IPS-20b (cell line): ENCODE results near the gene QSOX2.

ENCODE experiments used
- H3K27ac ChIP-seq: one replicate; pipeline ENCODE4 v1.5.1; 2013; ENCODE audit warnings: low read length
- H3K27me3 ChIP-seq: 2 replicates; pipeline ENCODE4 v1.6.1; 2013; ENCODE audit warnings: mild to moderate bottlenecking, low read length, inconsistent platforms; ENCODE audit not compliant: insufficient read depth
- H3K36me3 ChIP-seq: 2 replicates; pipeline ENCODE4 v1.6.1; 2013; ENCODE audit warnings: low read depth, mild to moderate bottlenecking, inconsistent platforms, low read length, moderate library complexity; ENCODE audit not compliant: insufficient read depth
- H3K4me1 ChIP-seq: 2 replicates; pipeline ENCODE4 v1.6.1; 2013; ENCODE audit warnings: mild to moderate bottlenecking, control low read depth, inconsistent platforms, low read length, moderate library complexity; ENCODE audit not compliant: insufficient read depth
- H3K4me3 ChIP-seq: 2 replicates; pipeline ENCODE4 v1.5.1; 2013; ENCODE audit warnings: mild to moderate bottlenecking, low read length, inconsistent platforms
- H3K9ac ChIP-seq: 2 replicates; pipeline ENCODE4 v1.6.1; 2013; ENCODE audit warnings: low read depth, mild to moderate bottlenecking, inconsistent platforms, low read length, moderate library complexity
- H3K9me3 ChIP-seq: 2 replicates; pipeline ENCODE4 v1.6.1; 2013; ENCODE audit warnings: mild to moderate bottlenecking, low read depth, low read length, inconsistent platforms; ENCODE audit not compliant: insufficient read depth

The QSOX2 gene

GRCh38 chr9:136208675-136209074 is 36.9 kb downstream of the QSOX2 start:
- no peak overlapping the region for H3K9ac ChIP-seq
- H3K9me3 ChIP-seq, result no peaks in the 10 kb centered on the region; the same call in 1 of the 2 replicates
- no peak overlapping the region for H3K27ac ChIP-seq
- H3K4me3 ChIP-seq, result no peak overlapping the region
- H3K27me3 ChIP-seq, result peaks cover 32% of the 10 kb centered on the region
- no peaks in the 10 kb centered on the region for H3K4me1 ChIP-seq
- peaks cover 47% of the 10 kb centered on the region for H3K36me3 ChIP-seq

- no peak overlapping the region for H3K27ac ChIP-seq
These were observed 38.0 kb downstream of the QSOX2 start for GRCh38 chr9:136207616-136208015.

GRCh38 chr9:136206602-136207275 is 38.9 kb downstream of the QSOX2 start:
- Histone ChIP-seq H3K4me3 (no peak overlapping the region), H3K27ac (no peak overlapping the region), H3K36me3 (peaks cover 35% of the 10 kb centered on the region; the same call in 1 of the 2 replicates), H3K9me3 (no peaks in the 10 kb centered on the region; the same call in 1 of the 2 replicates), H3K4me1 (no peaks in the 10 kb centered on the region), H3K9ac (no peak overlapping the region), H3K27me3 (peaks cover 52% of the 10 kb centered on the region)

More at GRCh38 chr9:136207616-136208015, 38.0 kb downstream of the QSOX2 start:
- Histone ChIP-seq H3K9ac (no peak overlapping the region), H3K4me3 (no peak overlapping the region), H3K4me1 (no peaks in the 10 kb centered on the region), H3K27me3 (peaks cover 43% of the 10 kb centered on the region), H3K36me3 (peaks cover 37% of the 10 kb centered on the region; the same call in 1 of the 2 replicates), H3K9me3 (no peaks in the 10 kb centered on the region; the same call in 1 of the 2 replicates)

- no peak overlapping the region for H3K9ac ChIP-seq
These were observed 40.0 kb downstream of the QSOX2 start for GRCh38 chr9:136205707-136205992.

DNA sequence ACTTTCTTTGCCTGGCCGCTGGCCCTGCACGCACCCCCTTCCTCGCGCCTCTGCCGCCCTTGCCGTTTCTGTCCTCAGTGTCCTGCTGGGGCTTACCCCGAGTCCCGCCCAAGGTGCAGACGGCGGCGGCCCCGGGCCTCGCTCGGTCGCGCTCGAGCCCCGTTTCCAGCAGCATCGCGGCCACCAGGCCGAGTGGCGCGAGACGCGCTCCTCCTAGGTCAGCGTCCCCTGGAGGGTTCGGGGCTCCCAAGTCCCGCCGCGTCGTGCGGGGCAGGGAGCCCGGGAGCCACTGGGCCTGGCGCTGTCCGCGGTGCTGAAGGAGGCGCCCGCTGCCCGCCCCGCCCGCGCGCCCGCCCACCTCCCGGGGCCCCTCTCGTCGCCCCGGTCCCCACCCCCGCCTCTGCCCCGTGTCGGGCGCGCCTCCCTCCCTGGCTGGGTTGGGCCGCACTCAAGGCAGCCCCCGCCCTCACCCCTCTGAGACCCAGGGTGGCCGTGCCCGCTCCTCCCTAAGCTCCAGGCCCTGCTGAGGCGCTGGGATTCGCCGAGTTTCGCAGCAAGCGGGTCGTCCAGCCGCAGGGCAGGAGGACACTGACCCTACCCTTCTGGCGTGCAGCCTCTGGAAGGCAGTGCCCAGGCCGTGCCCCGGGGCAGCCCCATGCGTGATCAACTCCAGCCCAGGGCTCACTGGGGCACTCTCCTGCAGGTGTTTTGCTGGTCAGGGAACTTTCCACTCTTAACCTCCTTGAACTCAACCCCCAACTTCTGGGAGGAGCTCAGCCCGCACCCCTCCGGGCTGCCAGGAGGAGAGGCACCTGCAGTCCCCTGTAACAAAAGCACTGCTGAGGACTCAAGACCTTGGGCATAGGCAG is 40.5 kb downstream of the QSOX2 start, which contains the start of gene LHX3:
Gene LHX3, minus strand, starts transcription at position 291 of the 869 bp plus-strand sequence. Its CDS starts 116 bp downstream, at position 175.
- no peak within 1 kb of the TSS for H3K4me3 ChIP-seq
- H3K27me3 ChIP-seq, result peaks cover 68% of the 10 kb centered on the region
- no peak within 1 kb of the TSS for H3K27ac ChIP-seq
- H3K36me3 ChIP-seq, result peaks cover 21% of the 10 kb centered on the region; the same call in 1 of the 2 replicates
- H3K4me1 ChIP-seq, result no peaks in the 10 kb centered on the region
- no peaks in the 10 kb centered on the region; the same call in 1 of the 2 replicates for H3K9me3 ChIP-seq
- no peak within 1 kb of the TSS for H3K9ac ChIP-seq

More at GRCh38 chr9:136205707-136205992, 40.0 kb downstream of the QSOX2 start:
- H3K4me1 ChIP-seq, result no peaks in the 10 kb centered on the region
- H3K4me3 ChIP-seq, result no peak overlapping the region
- peaks cover 25% of the 10 kb centered on the region; the same call in 1 of the 2 replicates for H3K36me3 ChIP-seq
- H3K27me3 ChIP-seq, result peaks cover 63% of the 10 kb centered on the region
- no peak overlapping the region for H3K27ac ChIP-seq
- no peaks in the 10 kb centered on the region; the same call in 1 of the 2 replicates for H3K9me3 ChIP-seq

- no peaks in the 10 kb centered on the region; the same call in 1 of the 2 replicates for H3K9me3 ChIP-seq
- no peaks in the 10 kb centered on the region for H3K4me1 ChIP-seq
- H3K4me3 ChIP-seq, result no peak overlapping the region
- H3K9ac ChIP-seq, result no peak overlapping the region
- no peak overlapping the region for H3K27ac ChIP-seq
- H3K36me3 ChIP-seq, result peaks cover 20% of the 10 kb centered on the region; the same call in 1 of the 2 replicates
- H3K27me3 ChIP-seq, result peaks cover 76% of the 10 kb centered on the region
These were observed 41.3 kb downstream of the QSOX2 start for GRCh38 chr9:136204145-136204805.

DNA sequence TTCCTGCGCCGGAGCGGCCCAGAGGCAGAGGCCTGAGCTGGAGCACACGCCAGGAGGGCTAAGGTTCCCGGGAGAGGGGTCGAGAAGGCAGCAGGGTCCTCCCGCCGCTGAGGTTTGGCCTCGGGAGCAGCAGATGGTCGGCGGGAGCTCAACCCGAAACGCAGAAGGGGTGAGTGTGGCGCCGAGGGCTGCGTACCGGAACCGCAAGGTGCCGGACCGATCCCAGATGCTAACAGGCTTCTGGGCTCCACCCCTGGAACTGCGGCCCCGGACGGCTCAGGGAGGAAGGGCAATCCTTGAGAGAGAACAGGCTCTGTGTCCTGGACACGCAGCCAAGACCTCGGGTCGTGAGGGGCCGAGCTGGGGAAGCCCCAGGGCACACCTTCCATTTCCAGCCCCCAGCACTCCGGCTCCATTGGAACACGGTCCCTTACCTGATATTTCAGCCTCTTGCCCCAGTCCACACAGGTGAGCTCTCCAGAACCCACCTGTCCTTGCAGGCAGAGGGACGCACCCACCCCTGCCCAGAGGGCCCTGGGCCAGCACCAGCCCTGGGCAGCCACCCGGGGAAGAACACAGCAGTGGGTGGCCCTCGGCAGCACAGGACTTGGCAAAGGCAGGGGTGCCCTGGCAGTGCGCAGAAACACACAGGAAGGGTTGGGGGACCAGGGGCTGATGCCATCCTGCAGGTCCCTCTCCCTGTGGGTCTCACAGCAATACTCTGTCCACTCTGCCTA is 42.0 kb downstream of the QSOX2 start:
- Histone ChIP-seq H3K36me3 (peaks cover 13% of the 10 kb centered on the region; the same call in 1 of the 2 replicates), H3K27me3 (peaks cover 83% of the 10 kb centered on the region)

DNA sequence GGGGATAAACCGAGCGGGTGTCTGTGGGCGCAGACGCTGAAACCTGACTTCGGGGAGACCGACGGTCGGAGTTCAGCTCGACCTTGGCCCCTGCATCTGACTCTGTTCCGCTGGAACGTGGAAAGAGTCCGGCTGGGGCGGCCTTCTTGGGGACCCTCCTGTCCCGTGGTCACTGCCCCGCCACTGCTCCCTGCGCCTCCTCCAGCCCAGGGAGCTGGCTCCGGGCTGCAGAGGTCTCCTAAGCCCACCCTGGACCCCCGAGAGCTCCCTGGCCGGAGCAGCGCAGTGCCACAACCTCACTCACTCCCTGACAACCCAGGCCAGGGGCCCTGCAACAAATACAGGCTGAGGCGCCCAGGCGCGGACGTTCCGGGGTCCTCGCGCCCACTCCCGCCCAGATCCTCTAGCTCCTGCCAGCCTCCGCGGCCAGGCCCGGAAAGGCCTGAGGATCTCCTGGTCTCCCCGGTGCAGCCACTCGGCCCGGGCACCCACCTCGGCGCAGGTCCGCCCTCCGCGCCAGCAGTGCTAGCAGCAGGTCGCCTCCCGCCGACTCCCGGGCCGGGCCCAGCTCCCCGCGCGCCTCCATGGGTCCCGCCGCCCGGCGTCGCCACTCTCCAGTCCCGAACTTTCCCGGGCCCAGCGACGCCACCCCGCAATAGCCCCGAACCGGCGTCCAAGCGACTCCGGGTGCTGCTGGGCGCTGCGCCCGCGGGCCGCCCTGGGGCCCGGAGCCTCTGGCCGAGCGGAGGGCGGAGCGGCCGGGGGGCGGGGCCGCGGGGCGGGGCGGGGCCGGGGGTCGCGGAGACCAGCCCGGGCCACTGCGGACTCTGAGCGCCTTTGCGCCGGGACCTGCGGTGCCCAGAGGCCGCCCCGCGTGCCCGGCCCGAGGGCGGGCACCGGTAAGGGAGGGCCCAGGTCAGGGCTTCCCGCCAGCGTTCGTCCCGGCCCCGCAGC is 42.9 kb downstream of the QSOX2 start:
- peaks cover 92% of the 10 kb centered on the region for H3K27me3 ChIP-seq
- peaks cover 8% of the 10 kb centered on the region; the same call in 1 of the 2 replicates for H3K36me3 ChIP-seq
- no peak overlapping the region for H3K4me3 ChIP-seq
- H3K9ac ChIP-seq, result no peak overlapping the region
- H3K4me1 ChIP-seq, result no peaks in the 10 kb centered on the region
- H3K9me3 ChIP-seq, result no peaks in the 10 kb centered on the region; the same call in 1 of the 2 replicates
- H3K27ac ChIP-seq, result no peak overlapping the region

More for the DNA sequence above, 42.0 kb downstream of the QSOX2 start:
- H3K9ac ChIP-seq, result no peak overlapping the region
- H3K4me3 ChIP-seq, result no peak overlapping the region
- no peaks in the 10 kb centered on the region for H3K4me1 ChIP-seq
- no peak overlapping the region for H3K27ac ChIP-seq
- H3K9me3 ChIP-seq, result no peaks in the 10 kb centered on the region; the same call in 1 of the 2 replicates

DNA sequence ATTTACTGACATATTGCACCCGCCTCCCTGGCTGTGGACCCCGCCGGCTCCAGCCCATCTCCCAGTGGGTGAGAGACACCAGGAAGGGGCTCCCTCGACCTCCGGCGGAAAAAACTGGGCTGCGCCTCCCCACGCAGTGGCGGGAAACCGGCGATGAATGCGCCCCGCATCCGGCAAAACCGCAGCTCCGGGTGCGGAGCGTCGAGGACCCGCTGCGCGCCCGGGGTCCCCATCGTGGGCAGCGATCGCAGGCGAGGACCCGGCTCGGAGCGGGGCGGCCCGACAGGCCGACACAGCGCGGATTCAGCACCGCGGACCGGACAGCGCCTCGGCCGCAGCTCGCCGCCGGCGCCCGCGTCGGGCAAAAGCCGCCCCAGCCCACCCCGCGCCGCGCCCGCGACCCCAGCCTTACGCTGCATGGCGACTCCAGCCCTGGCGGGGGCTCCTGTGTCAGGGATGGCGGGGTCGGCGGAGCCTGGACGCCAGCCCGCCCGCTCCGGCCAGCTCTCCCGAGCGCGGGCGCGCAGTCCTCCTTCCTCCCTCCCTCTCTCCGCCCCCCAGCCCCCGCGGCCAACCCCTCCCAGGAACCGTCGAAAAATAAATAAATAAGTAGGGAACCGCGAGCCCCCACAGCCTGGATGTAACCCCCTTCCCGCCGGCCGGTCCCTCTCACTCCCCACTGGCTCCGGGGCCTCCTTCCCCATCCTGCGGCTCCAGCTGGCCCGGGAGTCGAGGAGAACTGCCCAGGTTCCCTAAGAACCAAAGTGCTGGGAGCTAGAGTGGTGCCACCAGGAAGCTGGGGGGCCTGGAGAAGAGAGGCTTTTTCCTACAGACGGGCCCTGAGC is 43.8 kb downstream of the QSOX2 start:
- Histone ChIP-seq H3K9me3 (no peaks in the 10 kb centered on the region; the same call in 1 of the 2 replicates), H3K9ac (no peak overlapping the region), H3K4me1 (peaks cover under 1% of the 10 kb centered on the region; the same call in 1 of the 2 replicates), H3K36me3 (no peaks in the 10 kb centered on the region), H3K4me3 (no peak overlapping the region), H3K27ac (no peak overlapping the region), H3K27me3 (peaks cover 100% of the 10 kb centered on the region)
